Measurements from ENCODE around the gene ACTMAP. TPM values are rescaled to one million over a fixed set of nuclear protein-coding genes. Genes with fewer than 3 reads are reported as not detected.

ACTMAP gene
- total RNA-seq, 1 experiment from 2014 or later, result 28.0 TPM

DNA sequence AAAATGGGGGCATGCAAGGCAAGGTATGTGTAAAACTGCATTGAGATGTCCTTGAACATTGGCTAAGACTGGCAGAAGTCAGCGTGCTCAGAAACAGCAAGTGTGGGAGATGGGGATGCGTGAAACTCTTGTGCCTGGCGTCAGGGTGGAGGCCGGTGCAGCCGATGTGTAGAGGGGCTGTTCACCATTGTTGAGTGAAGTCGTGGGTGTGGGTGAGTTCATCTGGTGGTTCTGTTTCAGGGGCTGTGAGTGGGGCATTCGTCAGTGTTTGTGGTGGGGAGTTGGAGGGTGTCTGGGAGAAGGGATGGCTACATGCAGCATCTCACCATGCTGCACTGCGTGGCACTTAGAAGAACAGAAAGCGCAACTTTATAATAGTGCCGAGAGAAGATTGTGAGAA, 13.7 kb upstream of the ACTMAP start:
- POLR2A ChIA-PET, result no interaction called here

DNA sequence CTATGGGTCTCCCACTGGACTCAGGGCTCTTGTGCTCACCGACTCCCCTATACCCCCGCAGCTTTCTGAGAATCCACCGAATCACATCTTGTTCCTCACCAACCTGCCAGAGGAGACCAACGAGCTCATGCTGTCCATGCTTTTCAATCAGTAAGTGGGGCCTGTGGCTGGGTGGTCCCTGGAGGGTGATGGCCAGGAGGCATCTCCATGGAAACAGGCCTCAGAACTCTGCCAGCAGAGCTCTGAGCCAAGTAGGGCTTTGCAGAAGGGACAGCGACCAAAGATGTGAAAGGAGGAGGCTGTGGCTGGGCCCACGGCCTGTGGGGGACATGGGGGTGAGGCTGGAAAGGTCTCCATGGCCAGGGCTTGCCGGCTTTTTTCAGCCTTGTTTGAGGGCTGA, 13.2 kb upstream of the ACTMAP start:
- peaks cover 93% of the 10 kb centered on the region for H3K36me3 Mint-ChIP-seq (ENCODE audit: insufficient read depth, unreplicated experiment)
- BruUV-seq (replicated peaks), result no TSS peak
- ChIA-PET POLR2A (no interaction called here), CTCF (no interaction called here)
- no peak for DNase-seq
- H3K36me3 ChIP-seq (ENCODE audit: control insufficient read depth, insufficient read depth, low read length), result peaks cover 17% of the 10 kb centered on the region
- TF ChIP-seq, protein P1, sequence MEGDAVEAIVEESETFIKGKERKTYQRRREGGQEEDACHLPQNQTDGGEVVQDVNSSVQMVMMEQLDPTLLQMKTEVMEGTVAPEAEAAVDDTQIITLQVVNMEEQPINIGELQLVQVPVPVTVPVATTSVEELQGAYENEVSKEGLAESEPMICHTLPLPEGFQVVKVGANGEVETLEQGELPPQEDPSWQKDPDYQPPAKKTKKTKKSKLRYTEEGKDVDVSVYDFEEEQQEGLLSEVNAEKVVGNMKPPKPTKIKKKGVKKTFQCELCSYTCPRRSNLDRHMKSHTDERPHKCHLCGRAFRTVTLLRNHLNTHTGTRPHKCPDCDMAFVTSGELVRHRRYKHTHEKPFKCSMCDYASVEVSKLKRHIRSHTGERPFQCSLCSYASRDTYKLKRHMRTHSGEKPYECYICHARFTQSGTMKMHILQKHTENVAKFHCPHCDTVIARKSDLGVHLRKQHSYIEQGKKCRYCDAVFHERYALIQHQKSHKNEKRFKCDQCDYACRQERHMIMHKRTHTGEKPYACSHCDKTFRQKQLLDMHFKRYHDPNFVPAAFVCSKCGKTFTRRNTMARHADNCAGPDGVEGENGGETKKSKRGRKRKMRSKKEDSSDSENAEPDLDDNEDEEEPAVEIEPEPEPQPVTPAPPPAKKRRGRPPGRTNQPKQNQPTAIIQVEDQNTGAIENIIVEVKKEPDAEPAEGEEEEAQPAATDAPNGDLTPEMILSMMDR (IDR thresholded peaks at IDR 0.05; ENCODE audit: insufficient read depth in 1 of 2, low read depth in 1 of 2, low read length in 1 of 2, severe bottlenecking in 1 of 2, unreplicated experiment in 1 of 2), result no peak
- H3K27me3 ChIP-seq (replicated peaks; ENCODE audit: control insufficient read depth, insufficient read depth, low read length), result no peaks in the 10 kb centered on the region
- H3K4me3 ChIP-seq (ENCODE audit: low read depth, low read length), result no peak overlapping the region
- intact Hi-C loops (cut with micrococcal nuclease; ENCODE audit: unreplicated experiment), result no loop called here
- no peaks in the 10 kb centered on the region for H3K9me3 ChIP-seq
- H3K4me3 Mint-ChIP-seq (ENCODE audit: unreplicated experiment), result no peak overlapping the region
- H3K4me1 ChIP-seq, result no peaks in the 10 kb centered on the region
- no peaks in the 10 kb centered on the region for H3K9me3 Mint-ChIP-seq (ENCODE audit: unreplicated experiment)
- peaks cover 6% of the 10 kb centered on the region for H3K4me1 Mint-ChIP-seq (ENCODE audit: low read depth, unreplicated experiment)
- no peaks in the 10 kb centered on the region for H3K27me3 Mint-ChIP-seq (ENCODE audit: insufficient read depth, unreplicated experiment)
- H3K27ac Mint-ChIP-seq (ENCODE audit: unreplicated experiment), result no peak overlapping the region

More for the DNA sequence above, 13.7 kb upstream of the ACTMAP start:
- peaks cover 17% of the 10 kb centered on the region for H3K36me3 ChIP-seq (ENCODE audit: control insufficient read depth, insufficient read depth, low read length)
- H3K4me3 Mint-ChIP-seq (ENCODE audit: unreplicated experiment), result no peak overlapping the region
- no peak overlapping the region for H3K27ac Mint-ChIP-seq (ENCODE audit: unreplicated experiment)
- no peak for DNase-seq
- peaks cover 91% of the 10 kb centered on the region for H3K36me3 Mint-ChIP-seq (ENCODE audit: insufficient read depth, unreplicated experiment)
- H3K9me3 Mint-ChIP-seq (ENCODE audit: unreplicated experiment), result no peaks in the 10 kb centered on the region
- BruUV-seq (replicated peaks), result no TSS peak
- H3K27me3 Mint-ChIP-seq (ENCODE audit: insufficient read depth, unreplicated experiment), result no peaks in the 10 kb centered on the region
- no peaks in the 10 kb centered on the region for H3K4me1 ChIP-seq
- intact Hi-C loops (cut with micrococcal nuclease; ENCODE audit: unreplicated experiment), result no loop called here
- H3K9me3 ChIP-seq, result no peaks in the 10 kb centered on the region
- peaks cover 6% of the 10 kb centered on the region for H3K4me1 Mint-ChIP-seq (ENCODE audit: low read depth, unreplicated experiment)
- no peak overlapping the region for H3K4me3 ChIP-seq (ENCODE audit: low read depth, low read length)
- CTCF ChIA-PET, result no interaction called here
- H3K27me3 ChIP-seq (replicated peaks; ENCODE audit: control insufficient read depth, insufficient read depth, low read length), result no peaks in the 10 kb centered on the region
- TF ChIP-seq, protein P1 (IDR thresholded peaks at IDR 0.05; ENCODE audit: insufficient read depth in 1 of 2, low read depth in 1 of 2, low read length in 1 of 2, severe bottlenecking in 1 of 2, unreplicated experiment in 1 of 2), result no peak

DNA sequence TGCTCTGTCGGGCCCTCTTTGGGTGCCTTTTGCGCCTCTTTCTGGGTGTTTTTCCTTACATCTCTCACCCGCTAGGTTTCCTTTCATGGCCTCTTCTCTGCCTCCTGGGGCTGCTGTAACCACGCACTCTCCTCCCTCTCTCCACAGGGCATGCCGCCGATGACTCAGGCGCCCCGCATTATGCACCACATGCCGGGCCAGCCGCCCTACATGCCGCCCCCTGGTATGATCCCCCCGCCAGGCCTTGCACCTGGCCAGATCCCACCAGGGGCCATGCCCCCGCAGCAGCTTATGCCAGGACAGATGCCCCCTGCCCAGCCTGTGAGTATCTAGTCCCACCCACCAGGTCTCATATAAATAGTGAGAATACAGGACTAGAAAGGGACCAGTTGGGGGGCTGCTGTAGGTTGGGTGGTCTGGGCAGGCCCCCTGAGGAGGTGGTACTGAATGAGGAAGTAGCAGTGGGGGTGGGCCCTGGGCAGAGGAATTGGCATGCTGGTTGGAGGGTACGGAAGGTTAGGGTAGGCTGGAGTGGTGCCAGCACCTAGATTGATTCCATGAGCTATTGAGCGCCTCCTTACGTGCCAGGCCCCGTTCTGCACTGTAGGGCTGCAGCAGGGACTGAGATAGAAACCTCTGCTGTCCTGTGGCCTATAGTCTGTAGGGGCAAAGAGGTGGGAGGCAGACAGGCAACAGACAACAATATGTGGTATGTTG, 12.6 kb upstream of the ACTMAP start:
- TF ChIP-seq, protein P1 (IDR thresholded peaks at IDR 0.05; ENCODE audit: insufficient read depth in 1 of 2, low read depth in 1 of 2, low read length in 1 of 2, severe bottlenecking in 1 of 2, unreplicated experiment in 1 of 2), result no peak
- no peak for DNase-seq
- no peaks in the 10 kb centered on the region for H3K9me3 ChIP-seq
- BruUV-seq (replicated peaks), result no TSS peak
- H3K27me3 Mint-ChIP-seq (ENCODE audit: insufficient read depth, unreplicated experiment), result no peaks in the 10 kb centered on the region
- POLR2A ChIA-PET, result no interaction called here
- no peak overlapping the region for H3K27ac Mint-ChIP-seq (ENCODE audit: unreplicated experiment)
- H3K4me1 ChIP-seq, result no peaks in the 10 kb centered on the region
- peaks cover 99% of the 10 kb centered on the region for H3K36me3 Mint-ChIP-seq (ENCODE audit: insufficient read depth, unreplicated experiment)
- H3K36me3 ChIP-seq (ENCODE audit: control insufficient read depth, insufficient read depth, low read length), result peaks cover 17% of the 10 kb centered on the region
- peaks cover 6% of the 10 kb centered on the region for H3K4me1 Mint-ChIP-seq (ENCODE audit: low read depth, unreplicated experiment)
- H3K4me3 ChIP-seq (ENCODE audit: low read depth, low read length), result no peak overlapping the region
- no peak overlapping the region for H3K4me3 Mint-ChIP-seq (ENCODE audit: unreplicated experiment)
- CTCF ChIA-PET, result no interaction called here
- no peaks in the 10 kb centered on the region for H3K27me3 ChIP-seq (replicated peaks; ENCODE audit: control insufficient read depth, insufficient read depth, low read length)
- no peaks in the 10 kb centered on the region for H3K9me3 Mint-ChIP-seq (ENCODE audit: unreplicated experiment)
- intact Hi-C loops (cut with micrococcal nuclease; ENCODE audit: unreplicated experiment), result no loop called here

Measured in Caco-2 (cell line).